ENCODE data around the gene IFNG-AS1. TPM values are rescaled to one million over a fixed set of nuclear protein-coding genes. Genes with fewer than 3 reads are reported as not detected.

IFNG-AS1 gene
- total RNA-seq, 6 experiments from 2014 or later, result not detected

DNA sequence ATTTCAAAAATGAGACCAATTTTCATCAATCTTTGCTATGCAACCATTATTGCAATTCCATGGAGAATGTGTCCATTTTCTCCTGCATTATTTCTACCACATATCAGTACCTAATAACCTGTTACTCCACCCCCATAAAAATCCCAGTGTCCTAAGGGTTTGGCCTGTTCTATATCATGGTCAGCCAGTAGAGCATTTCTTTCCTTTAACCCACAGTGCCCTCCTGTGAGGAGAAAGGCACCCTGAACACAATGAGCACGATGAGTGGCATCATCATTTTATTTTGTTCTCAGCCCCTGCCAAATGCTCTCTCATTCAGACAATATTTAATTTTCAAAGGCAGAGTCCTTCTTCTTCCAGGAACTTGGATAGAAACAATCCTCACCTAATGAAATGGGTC, 11.6 kb upstream of the IFNG-AS1 start:
- TF ChIP-seq, protein P1, sequence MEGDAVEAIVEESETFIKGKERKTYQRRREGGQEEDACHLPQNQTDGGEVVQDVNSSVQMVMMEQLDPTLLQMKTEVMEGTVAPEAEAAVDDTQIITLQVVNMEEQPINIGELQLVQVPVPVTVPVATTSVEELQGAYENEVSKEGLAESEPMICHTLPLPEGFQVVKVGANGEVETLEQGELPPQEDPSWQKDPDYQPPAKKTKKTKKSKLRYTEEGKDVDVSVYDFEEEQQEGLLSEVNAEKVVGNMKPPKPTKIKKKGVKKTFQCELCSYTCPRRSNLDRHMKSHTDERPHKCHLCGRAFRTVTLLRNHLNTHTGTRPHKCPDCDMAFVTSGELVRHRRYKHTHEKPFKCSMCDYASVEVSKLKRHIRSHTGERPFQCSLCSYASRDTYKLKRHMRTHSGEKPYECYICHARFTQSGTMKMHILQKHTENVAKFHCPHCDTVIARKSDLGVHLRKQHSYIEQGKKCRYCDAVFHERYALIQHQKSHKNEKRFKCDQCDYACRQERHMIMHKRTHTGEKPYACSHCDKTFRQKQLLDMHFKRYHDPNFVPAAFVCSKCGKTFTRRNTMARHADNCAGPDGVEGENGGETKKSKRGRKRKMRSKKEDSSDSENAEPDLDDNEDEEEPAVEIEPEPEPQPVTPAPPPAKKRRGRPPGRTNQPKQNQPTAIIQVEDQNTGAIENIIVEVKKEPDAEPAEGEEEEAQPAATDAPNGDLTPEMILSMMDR (IDR thresholded peaks at IDR 0.05), result no peak
- Mint-ChIP-seq H3K4me1 (ENCODE audit: low read depth) (peaks cover 29% of the 10 kb centered on the region), H3K36me3 (ENCODE audit: low read depth) (peaks cover 20% of the 10 kb centered on the region), H3K27me3 (ENCODE audit: insufficient read depth) (peaks cover 4% of the 10 kb centered on the region; the same call in 1 of the 2 replicates), H3K27ac (no peak overlapping the region), H3K9me3 (peaks cover 20% of the 10 kb centered on the region), H3K4me3 (no peak overlapping the region)
- no peak for DNase-seq

DNA sequence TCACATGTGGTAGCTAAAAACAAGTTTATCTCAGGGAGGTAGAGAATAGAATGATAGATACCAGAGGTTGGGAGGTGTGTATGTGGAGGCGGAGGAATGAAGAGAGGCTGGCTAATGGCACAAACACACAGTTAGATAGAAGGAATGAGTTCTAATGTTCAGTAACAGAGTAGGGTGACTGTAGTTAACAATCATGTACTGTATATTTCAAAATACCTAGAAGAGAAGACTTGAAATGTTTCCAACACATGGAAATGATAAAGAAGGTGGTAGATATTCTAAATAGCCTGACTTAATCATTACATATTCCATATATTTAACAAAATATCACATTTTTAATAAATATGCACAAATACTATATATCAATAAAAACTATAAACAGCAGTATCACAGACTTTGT, 8.9 kb upstream of the IFNG-AS1 start:
- Mint-ChIP-seq H3K27ac (peak overlapping the region; percentile 98), H3K4me3 (no peak overlapping the region), H3K36me3 (ENCODE audit: low read depth) (peaks cover 20% of the 10 kb centered on the region), H3K9me3 (peaks cover 20% of the 10 kb centered on the region), H3K27me3 (ENCODE audit: insufficient read depth) (no peaks in the 10 kb centered on the region), H3K4me1 (ENCODE audit: low read depth) (peaks cover 34% of the 10 kb centered on the region)
- DNase-seq, result no peak
- TF ChIP-seq, protein P1 (IDR thresholded peaks at IDR 0.05), result no peak

DNA sequence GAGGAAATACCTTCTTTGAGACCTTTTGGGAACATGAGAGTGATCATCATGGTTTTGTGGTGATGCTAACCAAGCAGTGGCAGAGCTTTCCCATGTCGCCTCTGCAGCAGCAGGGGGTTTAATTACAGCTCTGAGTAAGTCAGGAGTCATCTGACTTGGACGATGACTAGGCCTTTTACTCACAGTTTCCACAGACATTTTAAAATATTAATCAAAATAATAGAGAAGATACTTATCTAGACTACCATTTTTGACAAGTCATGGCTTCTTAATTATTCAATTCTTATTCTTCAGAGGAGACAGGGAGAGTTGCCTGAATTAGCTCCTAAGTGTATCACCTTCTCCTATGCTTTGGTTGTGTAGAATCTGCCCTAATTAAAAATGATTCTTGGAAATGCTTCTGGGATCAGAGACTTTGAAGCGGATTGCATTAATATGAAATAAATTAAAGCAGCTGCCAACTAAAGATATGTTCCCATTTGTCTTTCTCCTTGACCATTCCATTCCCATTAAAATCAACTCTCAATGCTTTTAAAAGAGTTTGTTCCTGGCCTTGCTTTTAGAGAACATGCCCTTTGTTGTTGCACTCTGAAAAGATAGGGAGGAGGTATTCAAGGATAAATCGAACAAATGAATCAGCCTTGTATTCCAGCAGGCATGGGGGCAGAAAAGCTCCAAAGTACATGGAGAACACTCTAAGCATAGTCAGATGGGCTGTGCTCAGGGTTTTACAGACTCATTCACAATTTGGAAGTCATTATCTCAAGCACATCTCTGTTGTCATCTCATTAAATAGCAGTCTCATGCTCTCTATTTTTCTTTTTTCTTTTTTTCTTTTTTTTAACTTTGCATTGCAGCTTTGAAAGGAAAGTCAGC, 7.7 kb upstream of the IFNG-AS1 start:
- H3K9me3 Mint-ChIP-seq, result peaks cover 20% of the 10 kb centered on the region
- peak; percentile 93 for DNase-seq
- H3K4me3 Mint-ChIP-seq, result peak overlapping the region; percentile 65
- TF ChIP-seq, protein P1 (IDR thresholded peaks at IDR 0.05), result no peak
- peaks cover 34% of the 10 kb centered on the region for H3K4me1 Mint-ChIP-seq (ENCODE audit: low read depth)
- peak overlapping the region; percentile 98 for H3K27ac Mint-ChIP-seq
- H3K36me3 Mint-ChIP-seq (ENCODE audit: low read depth), result peaks cover 20% of the 10 kb centered on the region
- H3K27me3 Mint-ChIP-seq (ENCODE audit: insufficient read depth), result no peaks in the 10 kb centered on the region

DNA sequence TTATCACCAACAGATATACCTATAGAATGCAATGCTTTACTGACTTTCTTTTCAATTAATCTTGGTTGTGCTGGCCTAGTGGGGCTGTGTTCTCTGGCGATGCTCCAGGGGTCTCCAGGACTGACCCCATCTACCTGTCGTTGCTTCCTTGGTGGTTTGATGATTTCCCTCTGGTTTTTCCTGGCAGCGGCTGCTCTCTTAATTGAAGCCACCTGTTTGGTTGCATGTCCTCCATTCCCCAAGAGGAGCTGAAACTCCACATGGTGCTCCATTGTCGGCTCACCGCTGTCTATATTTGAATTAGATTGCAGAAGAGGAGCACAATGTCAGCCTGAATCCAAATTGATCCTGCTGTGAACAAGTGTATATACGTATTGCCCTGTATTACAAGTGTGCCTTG, 7.1 kb upstream of the IFNG-AS1 start:
- peaks cover 20% of the 10 kb centered on the region for H3K9me3 Mint-ChIP-seq
- H3K36me3 Mint-ChIP-seq (ENCODE audit: low read depth), result peaks cover 22% of the 10 kb centered on the region
- peak overlapping the region; percentile 65 for H3K4me3 Mint-ChIP-seq
- DNase-seq, result no peak
- peaks cover 34% of the 10 kb centered on the region for H3K4me1 Mint-ChIP-seq (ENCODE audit: low read depth)
- H3K27me3 Mint-ChIP-seq (ENCODE audit: insufficient read depth), result no peaks in the 10 kb centered on the region; the same call in 1 of the 2 replicates
- TF ChIP-seq, protein P1 (IDR thresholded peaks at IDR 0.05), result no peak
- peak overlapping the region; percentile 98 for H3K27ac Mint-ChIP-seq

GRCh38 chr12:67986632-67987031, 2.6 kb upstream of the IFNG-AS1 start:
- TF ChIP-seq, protein P1 (IDR thresholded peaks at IDR 0.05), result no peak
- no peak overlapping the region for H3K4me3 Mint-ChIP-seq
- peaks cover 9% of the 10 kb centered on the region; the same call in 1 of the 2 replicates for H3K36me3 Mint-ChIP-seq (ENCODE audit: low read depth)
- DNase-seq, result no peak
- H3K27me3 Mint-ChIP-seq (ENCODE audit: insufficient read depth), result peaks cover 12% of the 10 kb centered on the region
- no peaks in the 10 kb centered on the region for H3K9me3 Mint-ChIP-seq
- peaks cover 16% of the 10 kb centered on the region for H3K4me1 Mint-ChIP-seq (ENCODE audit: low read depth)
- no peak overlapping the region for H3K27ac Mint-ChIP-seq
